SK-N-SH treated with all-trans-retinoic acid at 6 μM for 48 hours (cell line): Measurements from ENCODE around the gene CDCA5.

Source experiments
- ATAC-seq: fragments of 200-7000 bp; cut with Tn5 transposase; 3 replicates; pipeline ENCODE4 v1.9.1; 2020; ENCODE audit warnings: mild to moderate bottlenecking, moderate library complexity
- ARNTL ChIP-seq: fragments of 450-650 bp; formaldehyde crosslinking; IDR thresholded peaks from 2 replicates; pipeline ENCODE4 v1.5.0; 2020; ENCODE audit warnings: low read depth, mild to moderate bottlenecking, moderate library complexity, borderline replicate concordance
- CREB5 ChIP-seq: fragments of 250-450 bp; sonication (Bioruptor Pico); IDR thresholded peaks from 2 replicates; pipeline ENCODE4 v1.5.1; 2020; ENCODE audit warnings: low read depth, mild to moderate bottlenecking, moderate library complexity
- CSDC2 ChIP-seq: fragments of 250-450 bp; sonication (Bioruptor Pico); IDR thresholded peaks from 2 replicates; pipeline ENCODE4 v1.5.0; 2020; ENCODE audit warnings: mild to moderate bottlenecking, moderate library complexity
- ESRRG ChIP-seq: fragments of 250-450 bp; sonication (Bioruptor Pico); IDR thresholded peaks from 2 replicates; pipeline ENCODE4 v1.6.1; 2021; ENCODE audit warnings: mild to moderate bottlenecking
- ISL1 ChIP-seq: fragments of 250-450 bp; sonication (Bioruptor Pico); IDR thresholded peaks from 2 replicates; pipeline ENCODE4 v2.1.2; 2022; ENCODE audit warnings: mild to moderate bottlenecking, moderate library complexity
- OSR1 ChIP-seq: fragments of 250-450 bp; sonication (Bioruptor Pico); IDR thresholded peaks from 2 replicates; pipeline ENCODE4 v1.8.0; 2022; ENCODE audit warnings: moderate library complexity, mild to moderate bottlenecking, inconsistent platforms
- PATZ1 ChIP-seq: fragments of 250-450 bp; sonication (Bioruptor Pico); IDR thresholded peaks from 2 replicates; pipeline ENCODE4 v1.8.0; 2020; ENCODE audit warnings: mild to moderate bottlenecking, moderate library complexity, borderline replicate concordance
- POU6F1 ChIP-seq: fragments of 250-450 bp; sonication (Bioruptor Pico); IDR thresholded peaks from 2 replicates; pipeline ENCODE4 v1.8.0; 2021; ENCODE audit warnings: low read depth, mild to moderate bottlenecking, moderate library complexity, borderline replicate concordance
- PPARA ChIP-seq: fragments of 250-450 bp; sonication (Bioruptor Pico); IDR thresholded peaks from 2 replicates; pipeline ENCODE4 v1.5.0; 2020; ENCODE audit warnings: mild to moderate bottlenecking, borderline replicate concordance
- RARB ChIP-seq: fragments of 250-450 bp; sonication (Bioruptor Pico); IDR thresholded peaks from 2 replicates; pipeline ENCODE4 v1.8.0; 2021; ENCODE audit warnings: mild to moderate bottlenecking, moderate library complexity
- SNAI2 ChIP-seq: fragments of 250-450 bp; sonication (Bioruptor Pico); IDR thresholded peaks from 2 replicates; pipeline ENCODE4 v1.5.0; 2020; ENCODE audit warnings: mild to moderate bottlenecking, moderate library complexity
- TCF4 ChIP-seq: fragments of 250-450 bp; sonication (Bioruptor Pico); IDR thresholded peaks from 2 replicates; pipeline ENCODE4 v1.8.0; 2021; ENCODE audit warnings: mild to moderate bottlenecking, moderate library complexity, borderline replicate concordance
- TSHZ2 ChIP-seq: fragments of 250-450 bp; sonication (Bioruptor Pico); IDR thresholded peaks from 2 replicates; pipeline ENCODE4 v1.5.0; 2020; ENCODE audit warnings: mild to moderate bottlenecking, moderate library complexity
- ZC3H10 ChIP-seq: fragments of 250-450 bp; sonication (Bioruptor Pico); IDR thresholded peaks from 2 replicates; pipeline ENCODE4 v1.5.1; 2021; ENCODE audit warnings: mild to moderate bottlenecking, moderate library complexity
- ZFP3 ChIP-seq: fragments of 250-450 bp; sonication (Bioruptor Pico); IDR thresholded peaks from 2 replicates; pipeline ENCODE4 v1.5.0; 2020; ENCODE audit warnings: mild to moderate bottlenecking, moderate library complexity
- ZFP30 ChIP-seq: fragments of 450-650 bp; formaldehyde crosslinking; IDR thresholded peaks from 2 replicates; pipeline ENCODE4 v1.5.0; 2022; ENCODE audit warnings: mild to moderate bottlenecking, moderate library complexity
- ZNF565 ChIP-seq: fragments of 450-650 bp; formaldehyde crosslinking; conservative IDR thresholded peaks from 2 replicates; pipeline ENCODE4 v1.5.0; 2020; ENCODE audit warnings: low read depth, mild to moderate bottlenecking, moderate library complexity
- ZNF70 ChIP-seq: fragments of 450-650 bp; formaldehyde crosslinking; IDR thresholded peaks from 2 replicates; pipeline ENCODE4 v1.5.0; 2020; ENCODE audit warnings: mild to moderate bottlenecking, moderate library complexity
- ZNF8 ChIP-seq: fragments of 450-650 bp; formaldehyde crosslinking; IDR thresholded peaks from 2 replicates; pipeline ENCODE4 v1.5.0; 2020; ENCODE audit warnings: mild to moderate bottlenecking, moderate library complexity

The CDCA5 gene

GRCh38 chr11:65066315-65066714 lies 17.5 kb downstream of the CDCA5 start:
- TF ChIP-seq POU6F1 (CRISPR knock-in tag): no peak
- no peak for TF ChIP-seq OSR1 (CRISPR knock-in tag)
- TF ChIP-seq TCF4 (CRISPR knock-in tag): no peak
- TF ChIP-seq PATZ1: no peak
- no peak for TF ChIP-seq PPARA
- TF ChIP-seq CSDC2 (CRISPR knock-in tag): no peak
- TF ChIP-seq CREB5 (CRISPR knock-in tag): no peak
- no peak for TF ChIP-seq ZNF565 (CRISPR knock-in tag)
- TF ChIP-seq ZNF8: no peak
- no peak for TF ChIP-seq TSHZ2
- no peak for TF ChIP-seq ZNF70 (CRISPR knock-in tag)
- no peak for TF ChIP-seq ESRRG
- TF ChIP-seq ISL1 (CRISPR knock-in tag): no peak
- no peak for TF ChIP-seq ZFP30 (CRISPR knock-in tag)
- TF ChIP-seq RARB: no peak
- no peak for TF ChIP-seq ARNTL (CRISPR knock-in tag)
- TF ChIP-seq ZC3H10: no peak
- no peak for TF ChIP-seq SNAI2
- no peak for ATAC-seq

GRCh38 chr11:65065851-65066250 lies 18.0 kb downstream of the CDCA5 start:
- TF ChIP-seq ZC3H10 (no peak), PATZ1 (no peak), ZNF565 (CRISPR knock-in tag) (no peak), ARNTL (CRISPR knock-in tag) (no peak), OSR1 (CRISPR knock-in tag) (no peak), TCF4 (CRISPR knock-in tag) (no peak)
- no peak for ATAC-seq

- TF ChIP-seq PATZ1 (no peak), RARB (no peak), ZFP3 (CRISPR knock-in tag) (no peak)
- TF ChIP-seq, all 23 proteins: peak for 0
- no peak for ATAC-seq
Observed at GRCh38 chr11:65064847-65065240, 19.0 kb downstream of the CDCA5 start.
